Panc1 (cell line): ENCODE measurements around the gene PGK1.

ENCODE experiments used
- TF ChIP-seq, protein P1 (sequence below): fragments of 450-650 bp; IDR thresholded peaks from 2 replicates; pipeline ENCODE4 v1.5.1; 2017; ENCODE audit warnings: mild to moderate bottlenecking
- TF ChIP-seq, protein P2 (sequence below), 2 experiments: IDR thresholded peaks; 2 replicates each; pipeline ENCODE4 v1.6.1; 2011 to 2012; ENCODE audit warnings: low read depth in 2 of 2, control low read depth in 1 of 2, low read length in 1 of 2, mild to moderate bottlenecking in 1 of 2, moderate library complexity in 1 of 2; ENCODE audit not compliant: insufficient read depth in 1 of 2

GRCh38 chrX:78140206-78140605 lies 36.2 kb downstream of the PGK1 start:
- TF ChIP-seq, protein P1, sequence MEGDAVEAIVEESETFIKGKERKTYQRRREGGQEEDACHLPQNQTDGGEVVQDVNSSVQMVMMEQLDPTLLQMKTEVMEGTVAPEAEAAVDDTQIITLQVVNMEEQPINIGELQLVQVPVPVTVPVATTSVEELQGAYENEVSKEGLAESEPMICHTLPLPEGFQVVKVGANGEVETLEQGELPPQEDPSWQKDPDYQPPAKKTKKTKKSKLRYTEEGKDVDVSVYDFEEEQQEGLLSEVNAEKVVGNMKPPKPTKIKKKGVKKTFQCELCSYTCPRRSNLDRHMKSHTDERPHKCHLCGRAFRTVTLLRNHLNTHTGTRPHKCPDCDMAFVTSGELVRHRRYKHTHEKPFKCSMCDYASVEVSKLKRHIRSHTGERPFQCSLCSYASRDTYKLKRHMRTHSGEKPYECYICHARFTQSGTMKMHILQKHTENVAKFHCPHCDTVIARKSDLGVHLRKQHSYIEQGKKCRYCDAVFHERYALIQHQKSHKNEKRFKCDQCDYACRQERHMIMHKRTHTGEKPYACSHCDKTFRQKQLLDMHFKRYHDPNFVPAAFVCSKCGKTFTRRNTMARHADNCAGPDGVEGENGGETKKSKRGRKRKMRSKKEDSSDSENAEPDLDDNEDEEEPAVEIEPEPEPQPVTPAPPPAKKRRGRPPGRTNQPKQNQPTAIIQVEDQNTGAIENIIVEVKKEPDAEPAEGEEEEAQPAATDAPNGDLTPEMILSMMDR = no peak
- TF ChIP-seq, protein P2, sequence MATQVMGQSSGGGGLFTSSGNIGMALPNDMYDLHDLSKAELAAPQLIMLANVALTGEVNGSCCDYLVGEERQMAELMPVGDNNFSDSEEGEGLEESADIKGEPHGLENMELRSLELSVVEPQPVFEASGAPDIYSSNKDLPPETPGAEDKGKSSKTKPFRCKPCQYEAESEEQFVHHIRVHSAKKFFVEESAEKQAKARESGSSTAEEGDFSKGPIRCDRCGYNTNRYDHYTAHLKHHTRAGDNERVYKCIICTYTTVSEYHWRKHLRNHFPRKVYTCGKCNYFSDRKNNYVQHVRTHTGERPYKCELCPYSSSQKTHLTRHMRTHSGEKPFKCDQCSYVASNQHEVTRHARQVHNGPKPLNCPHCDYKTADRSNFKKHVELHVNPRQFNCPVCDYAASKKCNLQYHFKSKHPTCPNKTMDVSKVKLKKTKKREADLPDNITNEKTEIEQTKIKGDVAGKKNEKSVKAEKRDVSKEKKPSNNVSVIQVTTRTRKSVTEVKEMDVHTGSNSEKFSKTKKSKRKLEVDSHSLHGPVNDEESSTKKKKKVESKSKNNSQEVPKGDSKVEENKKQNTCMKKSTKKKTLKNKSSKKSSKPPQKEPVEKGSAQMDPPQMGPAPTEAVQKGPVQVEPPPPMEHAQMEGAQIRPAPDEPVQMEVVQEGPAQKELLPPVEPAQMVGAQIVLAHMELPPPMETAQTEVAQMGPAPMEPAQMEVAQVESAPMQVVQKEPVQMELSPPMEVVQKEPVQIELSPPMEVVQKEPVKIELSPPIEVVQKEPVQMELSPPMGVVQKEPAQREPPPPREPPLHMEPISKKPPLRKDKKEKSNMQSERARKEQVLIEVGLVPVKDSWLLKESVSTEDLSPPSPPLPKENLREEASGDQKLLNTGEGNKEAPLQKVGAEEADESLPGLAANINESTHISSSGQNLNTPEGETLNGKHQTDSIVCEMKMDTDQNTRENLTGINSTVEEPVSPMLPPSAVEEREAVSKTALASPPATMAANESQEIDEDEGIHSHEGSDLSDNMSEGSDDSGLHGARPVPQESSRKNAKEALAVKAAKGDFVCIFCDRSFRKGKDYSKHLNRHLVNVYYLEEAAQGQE (IDR thresholded peaks at IDR 0.05; ENCODE audit: insufficient read depth in 1 of 2, low read depth in 2 of 2, low read length in 1 of 2) = no peak
